NCI-H187 treated with DMSO at 0.1 percent for 48 hours (cell line): ENCODE measurements around the gene MYO7B.

Experiments
- DNase-seq: peaks from one replicate; lab custom pipeline; 2025; lab: John Stamatoyannopoulos, UW

Gene MYO7B

GRCh38 chr2:127649100-127649611 is 113.7 kb downstream of the MYO7B start:
- no peak for DNase-seq

GRCh38 chr2:127649684-127650040 is 114.2 kb downstream of the MYO7B start:
- no peak for DNase-seq

- no peak for DNase-seq
Observed at GRCh38 chr2:127650041-127650784, 114.7 kb downstream of the MYO7B start.

GRCh38 chr2:127650785-127651380 is 115.4 kb downstream of the MYO7B start:
- DNase-seq = no peak

DNA sequence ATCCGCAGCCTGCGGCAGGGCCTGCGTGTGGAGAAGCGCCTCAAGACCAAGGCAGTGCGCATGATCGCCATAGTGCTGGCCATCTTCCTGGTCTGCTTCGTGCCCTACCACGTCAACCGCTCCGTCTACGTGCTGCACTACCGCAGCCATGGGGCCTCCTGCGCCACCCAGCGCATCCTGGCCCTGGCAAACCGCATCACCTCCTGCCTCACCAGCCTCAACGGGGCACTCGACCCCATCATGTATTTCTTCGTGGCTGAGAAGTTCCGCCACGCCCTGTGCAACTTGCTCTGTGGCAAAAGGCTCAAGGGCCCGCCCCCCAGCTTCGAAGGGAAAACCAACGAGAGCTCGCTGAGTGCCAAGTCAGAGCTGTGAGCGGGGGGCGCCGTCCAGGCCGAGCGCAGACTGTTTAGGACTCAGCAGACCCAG is 115.9 kb downstream of the MYO7B start:
- no peak for DNase-seq

GRCh38 chr2:127651971-127652550 is 116.6 kb downstream of the MYO7B start:
- no peak for DNase-seq

- DNase-seq = no peak
Observed at GRCh38 chr2:127652786-127653357, 117.4 kb downstream of the MYO7B start.

- no peak for DNase-seq
Observed at GRCh38 chr2:127653421-127654083, 118.1 kb downstream of the MYO7B start.

GRCh38 chr2:127654084-127654837 is 118.8 kb downstream of the MYO7B start:
- DNase-seq = no peak

GRCh38 chr2:127654838-127655175 is 119.3 kb downstream of the MYO7B start:
- DNase-seq = no peak

DNA sequence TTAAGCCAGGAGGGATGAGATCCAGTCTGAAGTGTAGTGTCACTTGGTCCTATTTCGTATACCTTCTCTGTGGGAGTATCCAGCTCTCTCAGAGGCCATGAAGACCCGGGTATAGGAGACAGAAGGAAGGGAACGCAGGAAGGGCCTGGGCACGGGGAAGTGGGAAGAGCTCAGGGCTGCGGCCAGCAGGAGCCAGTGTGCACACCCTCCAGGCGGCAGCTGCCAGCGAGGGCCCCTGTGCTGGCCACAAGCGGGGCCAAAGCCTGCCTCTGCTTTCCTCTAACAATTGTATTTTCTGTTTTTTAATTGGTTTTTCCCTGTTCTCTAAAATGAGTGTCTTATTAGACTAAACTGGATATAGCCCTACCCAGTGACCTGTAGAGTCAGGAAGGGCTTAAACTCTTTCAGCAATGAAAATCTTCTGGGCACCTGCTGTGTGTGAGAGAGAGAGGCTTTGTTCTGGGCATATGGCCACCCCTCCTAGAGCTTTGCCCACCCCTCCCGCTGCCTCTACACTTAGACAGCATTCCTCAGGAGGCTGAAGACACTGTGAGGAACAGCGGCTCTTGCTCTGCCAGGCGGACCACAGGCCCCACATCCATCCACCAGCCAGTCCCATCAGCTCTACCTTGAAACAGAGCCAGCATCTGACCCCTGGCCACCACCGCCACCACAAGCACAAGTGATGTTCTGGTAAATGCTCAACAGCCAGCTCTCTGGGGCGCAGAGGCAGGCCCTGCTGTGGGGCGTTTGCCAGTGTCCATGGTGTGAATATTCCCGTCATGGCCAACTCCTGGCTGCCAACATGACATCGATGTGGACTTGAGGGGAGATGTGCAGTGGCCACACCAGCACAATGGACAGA is 120.0 kb downstream of the MYO7B start:
- DNase-seq = no peak

DNA sequence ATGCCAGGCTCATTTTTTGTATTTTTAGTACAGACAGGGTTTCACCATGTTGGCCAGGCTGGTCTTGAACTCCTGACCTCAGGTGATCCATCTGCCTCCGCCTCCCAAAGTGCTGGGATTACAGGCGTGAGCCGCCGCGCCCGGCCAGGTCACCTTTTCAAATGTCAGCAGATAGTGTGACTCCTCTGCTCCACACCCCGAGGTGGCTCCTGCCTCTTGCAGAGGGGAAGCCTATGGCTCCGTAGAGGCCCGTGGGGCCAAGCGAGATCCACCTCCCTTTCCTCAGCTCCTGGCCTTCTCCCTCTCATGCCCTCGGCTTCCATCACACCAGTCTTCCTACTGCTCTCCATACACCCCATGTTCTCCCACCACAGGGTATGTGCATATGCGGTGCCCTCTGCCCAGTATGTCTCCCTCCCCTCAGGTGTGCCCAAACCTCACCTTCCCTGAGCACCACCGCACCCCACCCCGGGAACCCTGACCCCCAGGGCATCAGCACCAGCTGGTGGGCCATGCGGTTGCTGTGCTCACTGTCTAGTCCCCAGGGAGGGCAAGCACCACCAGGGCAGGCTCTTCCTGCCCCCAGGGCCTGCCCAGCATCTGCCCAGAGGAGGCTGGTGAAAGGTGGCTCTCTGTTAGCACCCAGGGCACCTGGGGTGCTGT is 121.2 kb downstream of the MYO7B start:
- DNase-seq = no peak

DNA sequence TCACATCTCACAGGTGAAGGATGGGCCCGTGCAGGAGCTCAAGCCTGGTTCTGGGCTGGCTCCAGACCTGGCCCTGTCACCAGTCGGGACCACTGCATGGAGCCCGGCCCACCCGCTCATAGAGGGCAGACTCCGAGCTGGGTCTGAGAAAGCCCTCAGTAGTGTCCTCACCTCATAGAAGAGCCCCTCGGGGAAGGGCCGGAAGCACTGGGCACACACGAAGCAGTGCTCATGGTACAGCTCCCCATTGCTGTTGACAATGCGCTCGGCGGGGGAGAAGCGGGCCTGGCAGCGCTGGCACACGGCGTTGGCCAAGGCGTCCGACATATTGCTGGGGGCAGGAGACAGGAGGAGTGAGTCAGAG is 121.7 kb downstream of the MYO7B start:
- no peak for DNase-seq

DNA sequence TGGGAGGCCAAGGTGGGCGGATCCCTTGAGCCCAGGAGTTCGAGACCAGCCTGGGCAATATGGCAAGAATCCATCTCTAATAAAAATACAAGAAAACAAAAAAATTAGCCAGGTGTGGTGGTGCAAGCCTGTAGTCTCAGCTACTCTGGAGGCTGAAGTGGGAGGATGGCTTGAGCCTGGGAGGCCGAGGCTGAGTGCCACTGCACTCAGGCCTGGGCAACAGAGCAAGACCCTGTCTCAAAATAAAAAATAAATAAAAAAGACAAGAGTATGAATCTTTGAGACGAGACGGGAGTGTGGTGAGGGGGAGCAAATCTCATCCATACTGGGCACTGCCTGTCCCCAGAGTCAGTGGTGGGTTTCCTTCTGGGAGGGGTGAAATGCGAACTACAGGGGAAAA is 122.7 kb downstream of the MYO7B start:
- no peak for DNase-seq

GRCh38 chr2:127658641-127659407 is 123.3 kb downstream of the MYO7B start:
- no peak for DNase-seq

GRCh38 chr2:127659408-127660290 is 124.2 kb downstream of the MYO7B start:
- DNase-seq = no peak

DNA sequence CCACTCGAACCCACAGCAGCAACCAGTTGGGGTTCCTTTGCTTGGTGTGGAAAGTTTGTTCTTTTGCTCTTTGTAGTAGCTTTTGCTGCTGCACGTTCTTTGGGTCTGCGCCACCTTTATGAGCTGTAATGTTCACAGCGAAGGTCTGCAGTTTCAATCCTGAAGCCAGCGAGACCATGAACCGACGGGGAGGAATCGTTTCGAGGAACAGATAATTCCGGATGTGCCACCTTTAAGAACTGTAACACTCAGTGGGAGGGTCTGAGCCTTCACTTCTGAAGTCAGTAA is 124.8 kb downstream of the MYO7B start:
- no peak for DNase-seq

DNA sequence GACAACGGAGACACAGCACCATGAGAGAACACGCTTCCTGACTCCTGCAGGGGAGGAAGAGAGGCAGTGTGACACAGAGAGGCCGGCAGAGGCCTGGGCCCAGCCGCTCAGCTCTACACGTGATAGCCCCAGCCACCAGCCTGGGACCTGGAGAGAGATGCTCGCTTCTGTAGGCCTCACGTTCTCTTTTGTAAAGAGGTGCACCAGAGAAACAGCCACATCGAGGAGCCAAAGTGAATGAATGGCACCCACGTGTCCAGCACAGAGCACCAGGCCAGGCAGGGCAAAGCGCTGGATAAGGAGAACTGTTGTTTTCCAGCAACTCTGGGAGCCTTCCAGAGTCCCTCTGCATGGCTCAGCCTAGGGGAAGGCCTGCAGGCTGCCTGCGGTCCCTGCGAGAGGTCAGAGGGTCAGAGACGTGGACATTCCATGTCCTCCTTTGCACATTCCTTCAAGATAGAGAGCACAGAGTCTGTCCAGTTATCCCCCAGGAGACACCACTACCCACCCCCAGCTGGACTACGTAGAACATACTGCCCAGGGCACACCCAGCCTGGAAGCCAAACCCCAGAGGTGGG is 125.7 kb downstream of the MYO7B start:
- no peak for DNase-seq
